NB4 (cell line): ENCODE results near the gene CCM2.

Experiments
- CTCF ChIP-seq: IDR thresholded peaks from one replicate; pipeline ENCODE4 v1.5.1; 2012; ENCODE audit warnings: low read depth, low read length
- MAX ChIP-seq: IDR thresholded peaks from 2 replicates; pipeline ENCODE4 v1.6.1; 2011; ENCODE audit warnings: low read depth, low read length
- MYC ChIP-seq: IDR thresholded peaks from 2 replicates; pipeline ENCODE4 v1.6.1; 2011; ENCODE audit warnings: low read depth, low read length
- POLR2A ChIP-seq: IDR thresholded peaks from 2 replicates; pipeline ENCODE4 v1.6.1; 2011; ENCODE audit warnings: mild to moderate bottlenecking; ENCODE audit not compliant: insufficient read length; ENCODE audit errors: extremely low read depth

- no peak for TF ChIP-seq CTCF
- no peak for TF ChIP-seq MYC
- peak; percentile 21 for TF ChIP-seq POLR2A
- no peak for TF ChIP-seq MAX
These were observed 34.5 kb upstream of the CCM2 start for GRCh38 chr7:44965441-44965903.
